HCT116 (cell line): ENCODE data around the gene ITSN1. TPM values are rescaled to one million over a fixed set of nuclear protein-coding genes. Genes with fewer than 3 reads are reported as not detected.

Source experiments
- ATAC-seq: fragments of 200-7000 bp; cut with Tn5 transposase; 2 replicates; pipeline ENCODE4 v1.9.1; 2020; ENCODE audit warnings: mild to moderate bottlenecking, moderate library complexity
- BruUV-seq: library from RNA; stranded (reverse); fragments of 400-500 nt; replicated peaks from 2 replicates; lab custom pipeline; 2021; lab: Mats Ljungman, UMichigan
- CTCF ChIA-PET: fragments of 300-600 bp; sonication (Branson Sonifier 250); formaldehyde crosslinking; loops from one replicate; lab custom pipeline; 2021; ENCODE audit warnings: antibody characterized with exemption; lab: Charles Lee
- POLR2A ChIA-PET: fragments of 300-600, 350-600 bp; sonication (Branson Sonifier 250); formaldehyde crosslinking; loops from one replicate; lab custom pipeline; 2021; ENCODE audit warnings: antibody characterized with exemption; lab: Charles Lee
- RAD21 ChIA-PET, 2 experiments: fragments of 300-600 bp; sonication (Branson Sonifier 250); formaldehyde crosslinking; loops; one replicate each; lab custom pipeline; 2023; ENCODE audit warnings: low total read pairs in 2 of 2; ENCODE audit not compliant: uncharacterized antibody in 2 of 2, unreplicated experiment in 2 of 2, low non-redundant PET in 1 of 2; lab: Charles Lee
- DNase-seq: peaks from one replicate; pipeline ENCODE4 v3.0.0-alpha.2; 2010; ENCODE audit warnings: low read depth, low spot score
- H2AFZ ChIP-seq: fragments of 200-600 bp; shearing (Covaris generic), sonication (generic); 2 replicates; pipeline ENCODE4 v1.6.1; 2017; ENCODE audit warnings: low read depth, mixed run types, mixed read lengths, antibody characterized with exemption, low read length; ENCODE audit not compliant: poor library complexity, severe bottlenecking
- H3K27ac ChIP-seq: 2 replicates; pipeline ENCODE4 v1.5.1; 2012; ENCODE audit warnings: low read depth, low read length
- H3K27me3 ChIP-seq: fragments of 200-600 bp; sonication (generic); 2 replicates; pipeline ENCODE4 v1.6.1; 2016; ENCODE audit warnings: mixed run types, low read length, mixed read lengths; ENCODE audit not compliant: insufficient read depth
- H3K36me3 ChIP-seq, 2 experiments: fragments of 200-500 bp in 1 of 2; fragments of 200-600 bp in 1 of 2; sonication (Bioruptor generic) in 1 of 2; sonication (generic) in 1 of 2; 2 replicates each; pipeline versions ENCODE4 v1.5.1 to v1.6.1; 2014 to 2016; ENCODE audit warnings: low read length in 2 of 2, inconsistent platforms in 1 of 2, mixed read lengths in 1 of 2, mixed run types in 1 of 2; ENCODE audit not compliant: insufficient read depth in 2 of 2, control insufficient read depth in 1 of 2
- H3K4me1 ChIP-seq, 2 experiments: fragments of 200-600 bp in 1 of 2; sonication (generic) in 1 of 2; 2 replicates each; pipeline versions ENCODE4 v1.5.1 to v1.6.1; 2012 to 2017; ENCODE audit warnings: low read length in 2 of 2, inconsistent platforms in 1 of 2, mild to moderate bottlenecking in 1 of 2, mixed read lengths in 1 of 2, mixed run types in 1 of 2, moderate library complexity in 1 of 2; ENCODE audit not compliant: insufficient read depth in 2 of 2, control insufficient read depth in 1 of 2
- H3K4me2 ChIP-seq: fragments of 200-600 bp; sonication (generic); 2 replicates; pipeline ENCODE4 v1.6.1; 2017; ENCODE audit warnings: mixed run types, low read length, mixed read lengths
- H3K4me3 ChIP-seq, 2 experiments: fragments of 200-600 bp in 1 of 2; sonication (generic) in 1 of 2; replicated peaks in 1 of 2; 2 replicates each; pipeline ENCODE4 v1.5.1; 2011 to 2016; ENCODE audit warnings: low read length in 2 of 2, control low read depth in 1 of 2, low read depth in 1 of 2, mild to moderate bottlenecking in 1 of 2, mixed read lengths in 1 of 2, mixed run types in 1 of 2
- H3K79me2 ChIP-seq: fragments of 200-600 bp; sonication (generic); 2 replicates; pipeline ENCODE4 v1.6.1; 2017; ENCODE audit warnings: mild to moderate bottlenecking, mixed run types, low read length, moderate library complexity, mixed read lengths; ENCODE audit not compliant: insufficient read depth
- H3K9ac ChIP-seq: fragments of 200-600 bp; sonication (generic); 2 replicates; pipeline ENCODE4 v1.6.1; 2016; ENCODE audit warnings: low read length, mixed read lengths
- H3K9me2 ChIP-seq: fragments of 200-600 bp; sonication (generic), shearing (Covaris generic); 2 replicates; pipeline ENCODE4 v1.6.1; 2017; ENCODE audit warnings: mixed run types, mild to moderate bottlenecking, moderate library complexity; ENCODE audit not compliant: insufficient read depth
- H3K9me3 ChIP-seq, 2 experiments: fragments of 200-500 bp in 1 of 2; fragments of 200-600 bp in 1 of 2; sonication (Bioruptor generic) in 1 of 2; sonication (generic) in 1 of 2; 2 replicates each; pipeline ENCODE4 v1.6.1; 2014 to 2017; ENCODE audit warnings: low read length in 2 of 2, mixed read lengths in 2 of 2, inconsistent platforms in 1 of 2, low read depth in 1 of 2, mild to moderate bottlenecking in 1 of 2, mixed run types in 1 of 2, moderate library complexity in 1 of 2; ENCODE audit not compliant: control insufficient read depth in 1 of 2, insufficient read depth in 1 of 2
- H4K20me1 ChIP-seq: fragments of 200-600 bp; sonication (generic), shearing (Covaris generic); 2 replicates; pipeline ENCODE4 v1.6.1; 2017; ENCODE audit warnings: mixed run types, mild to moderate bottlenecking, moderate library complexity; ENCODE audit not compliant: insufficient read depth
- EGR1 ChIP-seq: IDR thresholded peaks from 2 replicates; pipeline ENCODE4 v1.6.1; 2012; ENCODE audit warnings: low read depth
- ELF1 ChIP-seq: IDR thresholded peaks from 2 replicates; pipeline ENCODE4 v1.6.1; 2012; ENCODE audit warnings: low read depth, borderline replicate concordance
- JUND ChIP-seq: IDR thresholded peaks from 2 replicates; pipeline ENCODE4 v1.6.1; 2012
- POLR2A ChIP-seq: IDR thresholded peaks from 2 replicates; pipeline ENCODE4 v1.7.0; 2011; ENCODE audit warnings: borderline replicate concordance; ENCODE audit not compliant: insufficient read depth, insufficient read length; ENCODE audit errors: extremely low read depth
- SP1 ChIP-seq: IDR thresholded peaks from 2 replicates; pipeline ENCODE4 v1.6.1; 2012; ENCODE audit warnings: low read depth
- SRF ChIP-seq: IDR thresholded peaks from 2 replicates; pipeline ENCODE4 v1.6.1; 2012; ENCODE audit warnings: low read depth
- TCF7L2 ChIP-seq: IDR thresholded peaks from 2 replicates; pipeline ENCODE4 v1.7.0; 2011; ENCODE audit warnings: borderline replicate concordance, inconsistent platforms; ENCODE audit not compliant: insufficient read depth, insufficient read length; ENCODE audit errors: extremely low read depth
- ZFX ChIP-seq: fragments of 450-650 bp; IDR thresholded peaks from 2 replicates; pipeline ENCODE4 v1.6.1; 2017
- ZNF274 ChIP-seq: fragments of 200-500 bp; sonication (Bioruptor generic); IDR thresholded peaks from 2 replicates; pipeline ENCODE4 v1.6.1; 2014; ENCODE audit warnings: mild to moderate bottlenecking, low read depth, low read length, inconsistent platforms
- intact Hi-C: fragments of 100-400 bp; cut with micrococcal nuclease; formaldehyde crosslinking; loops from 2 replicates; pipeline ENCODE4 v1.10.0; 2022
- total RNA-seq: library from RNA; stranded (reverse); gene quantifications from one replicate; pipeline ENCODE4 v1.2.1, GENCODE V29; 2021; ENCODE audit not compliant: unreplicated experiment
- TF ChIP-seq, protein P1 (sequence below): IDR thresholded peaks from 2 replicates; pipeline ENCODE4 v1.6.1; 2012
- TF ChIP-seq, protein P2 (sequence below): IDR thresholded peaks from 2 replicates; pipeline ENCODE4 v1.6.1; 2011; ENCODE audit warnings: mild to moderate bottlenecking, low read length, moderate library complexity; ENCODE audit not compliant: insufficient replicate concordance; ENCODE audit errors: extremely low read depth
- TF ChIP-seq, protein P3 (sequence below), 3 experiments: fragments of 200-600 bp in 1 of 3; sonication (generic) in 1 of 3; IDR thresholded peaks in 2 of 3; conservative IDR thresholded peaks in 1 of 3; 2 replicates each; pipeline ENCODE4 v1.5.1; 2012 to 2017; ENCODE audit warnings: low read depth in 2 of 3, low read length in 2 of 3, antibody characterized with exemption in 1 of 3, borderline replicate concordance in 1 of 3, control low read depth in 1 of 3, mild to moderate bottlenecking in 1 of 3, mixed read lengths in 1 of 3, mixed run types in 1 of 3, moderate library complexity in 1 of 3; ENCODE audit not compliant: insufficient read depth in 1 of 3

The ITSN1 gene
- total RNA-seq, 1 experiment from 2014 or later = 25.8 TPM

DNA sequence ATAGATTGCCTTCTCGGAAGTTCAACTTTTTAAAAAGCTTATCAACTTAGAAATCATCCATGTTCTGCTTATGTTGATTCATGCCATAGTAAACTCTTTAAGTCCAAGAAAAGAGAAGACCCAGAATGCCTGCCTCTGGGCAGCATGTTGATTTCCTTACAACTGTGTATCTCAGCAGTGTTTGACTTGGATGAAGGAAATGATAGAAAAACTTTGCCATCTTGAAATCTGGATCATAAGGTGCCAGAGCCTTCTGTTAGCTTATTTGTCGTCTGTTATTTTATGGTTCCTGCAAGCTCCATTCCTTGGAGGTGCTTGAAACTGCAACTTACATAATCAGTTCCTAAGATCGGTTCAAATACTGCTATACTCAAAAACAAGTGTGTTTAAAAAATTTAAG lies 148.8 kb downstream of the ITSN1 start:
- DNase-seq = no peak
- ATAC-seq = no peak
- Histone ChIP-seq H3K27ac (no peak overlapping the region), H3K4me1 (no peaks in the 10 kb centered on the region), H3K9me2 (no peaks in the 10 kb centered on the region), H3K27me3 (no peaks in the 10 kb centered on the region), H3K79me2 (no peaks in the 10 kb centered on the region), H3K36me3 (peaks cover 0 to 4% of the 10 kb centered on the region in 2 experiments; a peak in 2 of 4 replicates), H3K4me2 (no peak overlapping the region), H4K20me1 (no peaks in the 10 kb centered on the region), H3K4me3 (no peak overlapping the region), H3K9me3 (no peaks in the 10 kb centered on the region), H2AFZ (no peak overlapping the region), H3K9ac (no peak overlapping the region)
- CTCF ChIA-PET = no interaction called here
- POLR2A ChIA-PET = no interaction called here
- intact Hi-C loops = no loop called here
- no TSS peak for BruUV-seq
- RAD21 ChIA-PET = no interaction called here
- TF ChIP-seq SP1 (no peak), ZNF274 (no peak), ELF1 (no peak), ZFX (no peak), TCF7L2 (no peak), JUND (no peak)
- TF ChIP-seq, protein P1, sequence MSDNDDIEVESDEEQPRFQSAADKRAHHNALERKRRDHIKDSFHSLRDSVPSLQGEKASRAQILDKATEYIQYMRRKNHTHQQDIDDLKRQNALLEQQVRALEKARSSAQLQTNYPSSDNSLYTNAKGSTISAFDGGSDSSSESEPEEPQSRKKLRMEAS = no peak
- TF ChIP-seq, protein P2, sequence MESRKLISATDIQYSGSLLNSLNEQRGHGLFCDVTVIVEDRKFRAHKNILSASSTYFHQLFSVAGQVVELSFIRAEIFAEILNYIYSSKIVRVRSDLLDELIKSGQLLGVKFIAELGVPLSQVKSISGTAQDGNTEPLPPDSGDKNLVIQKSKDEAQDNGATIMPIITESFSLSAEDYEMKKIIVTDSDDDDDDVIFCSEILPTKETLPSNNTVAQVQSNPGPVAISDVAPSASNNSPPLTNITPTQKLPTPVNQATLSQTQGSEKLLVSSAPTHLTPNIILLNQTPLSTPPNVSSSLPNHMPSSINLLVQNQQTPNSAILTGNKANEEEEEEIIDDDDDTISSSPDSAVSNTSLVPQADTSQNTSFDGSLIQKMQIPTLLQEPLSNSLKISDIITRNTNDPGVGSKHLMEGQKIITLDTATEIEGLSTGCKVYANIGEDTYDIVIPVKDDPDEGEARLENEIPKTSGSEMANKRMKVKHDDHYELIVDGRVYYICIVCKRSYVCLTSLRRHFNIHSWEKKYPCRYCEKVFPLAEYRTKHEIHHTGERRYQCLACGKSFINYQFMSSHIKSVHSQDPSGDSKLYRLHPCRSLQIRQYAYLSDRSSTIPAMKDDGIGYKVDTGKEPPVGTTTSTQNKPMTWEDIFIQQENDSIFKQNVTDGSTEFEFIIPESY = no peak

DNA sequence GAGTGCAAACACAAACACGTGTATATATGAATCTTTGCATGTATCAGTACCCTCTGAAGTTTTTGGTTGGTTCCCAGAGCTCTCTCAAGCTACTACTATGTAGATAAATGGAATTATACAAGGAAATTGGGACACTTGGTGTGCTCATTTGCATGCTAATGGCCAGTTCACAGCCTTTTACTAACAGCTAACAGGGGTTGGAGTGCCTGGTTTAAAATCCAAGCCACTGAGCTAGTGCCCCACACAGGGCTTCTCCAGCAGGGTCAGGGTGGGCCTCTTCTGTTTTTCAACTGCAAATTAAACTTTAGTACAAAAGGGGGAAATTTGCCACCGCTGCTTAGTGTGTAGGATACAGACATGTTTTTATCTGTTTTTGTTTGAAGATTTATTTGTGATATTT lies 152.3 kb downstream of the ITSN1 start:
- H3K36me3 ChIP-seq = peaks cover 0 to 4% of the 10 kb centered on the region in 2 experiments; a peak in 2 of 4 replicates
- no peaks in the 10 kb centered on the region for H3K79me2 ChIP-seq
- RAD21 ChIA-PET = no interaction called here
- H3K9ac ChIP-seq = no peak overlapping the region
- H3K27ac ChIP-seq = no peak overlapping the region
- no peaks in the 10 kb centered on the region for H3K9me3 ChIP-seq
- no peak overlapping the region for H3K4me3 ChIP-seq
- H3K4me1 ChIP-seq = no peaks in the 10 kb centered on the region
- DNase-seq (no peak), ATAC-seq (no peak)
- H3K4me2 ChIP-seq = no peak overlapping the region
- POLR2A ChIA-PET = no interaction called here
- H4K20me1 ChIP-seq = no peaks in the 10 kb centered on the region
- no peaks in the 10 kb centered on the region for H3K27me3 ChIP-seq
- no peaks in the 10 kb centered on the region for H3K9me2 ChIP-seq
- no TSS peak for BruUV-seq
- no peak overlapping the region for H2AFZ ChIP-seq
- intact Hi-C loops = no loop called here
- TF ChIP-seq POLR2A (no peak), EGR1 (no peak), SRF (no peak), ZFX (no peak), JUND (no peak)
- TF ChIP-seq, protein P3, sequence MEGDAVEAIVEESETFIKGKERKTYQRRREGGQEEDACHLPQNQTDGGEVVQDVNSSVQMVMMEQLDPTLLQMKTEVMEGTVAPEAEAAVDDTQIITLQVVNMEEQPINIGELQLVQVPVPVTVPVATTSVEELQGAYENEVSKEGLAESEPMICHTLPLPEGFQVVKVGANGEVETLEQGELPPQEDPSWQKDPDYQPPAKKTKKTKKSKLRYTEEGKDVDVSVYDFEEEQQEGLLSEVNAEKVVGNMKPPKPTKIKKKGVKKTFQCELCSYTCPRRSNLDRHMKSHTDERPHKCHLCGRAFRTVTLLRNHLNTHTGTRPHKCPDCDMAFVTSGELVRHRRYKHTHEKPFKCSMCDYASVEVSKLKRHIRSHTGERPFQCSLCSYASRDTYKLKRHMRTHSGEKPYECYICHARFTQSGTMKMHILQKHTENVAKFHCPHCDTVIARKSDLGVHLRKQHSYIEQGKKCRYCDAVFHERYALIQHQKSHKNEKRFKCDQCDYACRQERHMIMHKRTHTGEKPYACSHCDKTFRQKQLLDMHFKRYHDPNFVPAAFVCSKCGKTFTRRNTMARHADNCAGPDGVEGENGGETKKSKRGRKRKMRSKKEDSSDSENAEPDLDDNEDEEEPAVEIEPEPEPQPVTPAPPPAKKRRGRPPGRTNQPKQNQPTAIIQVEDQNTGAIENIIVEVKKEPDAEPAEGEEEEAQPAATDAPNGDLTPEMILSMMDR (IDR thresholded peaks at IDR 0.05 in 2 of 3, conservative IDR thresholded peaks at IDR 0.05 in 1 of 3; ENCODE audit: borderline replicate concordance in 1 of 3, insufficient read depth in 1 of 3, low read depth in 2 of 3, low read length in 2 of 3) = no peak
- CTCF ChIA-PET = no interaction called here
